ENCODE data around the gene ANHX.
"Not testable (repeated sequence)": the region's sequence is repeated elsewhere in the genome, so short reads cannot be mapped to it uniquely, and the experiment has no call there.

Gene ANHX

DNA sequence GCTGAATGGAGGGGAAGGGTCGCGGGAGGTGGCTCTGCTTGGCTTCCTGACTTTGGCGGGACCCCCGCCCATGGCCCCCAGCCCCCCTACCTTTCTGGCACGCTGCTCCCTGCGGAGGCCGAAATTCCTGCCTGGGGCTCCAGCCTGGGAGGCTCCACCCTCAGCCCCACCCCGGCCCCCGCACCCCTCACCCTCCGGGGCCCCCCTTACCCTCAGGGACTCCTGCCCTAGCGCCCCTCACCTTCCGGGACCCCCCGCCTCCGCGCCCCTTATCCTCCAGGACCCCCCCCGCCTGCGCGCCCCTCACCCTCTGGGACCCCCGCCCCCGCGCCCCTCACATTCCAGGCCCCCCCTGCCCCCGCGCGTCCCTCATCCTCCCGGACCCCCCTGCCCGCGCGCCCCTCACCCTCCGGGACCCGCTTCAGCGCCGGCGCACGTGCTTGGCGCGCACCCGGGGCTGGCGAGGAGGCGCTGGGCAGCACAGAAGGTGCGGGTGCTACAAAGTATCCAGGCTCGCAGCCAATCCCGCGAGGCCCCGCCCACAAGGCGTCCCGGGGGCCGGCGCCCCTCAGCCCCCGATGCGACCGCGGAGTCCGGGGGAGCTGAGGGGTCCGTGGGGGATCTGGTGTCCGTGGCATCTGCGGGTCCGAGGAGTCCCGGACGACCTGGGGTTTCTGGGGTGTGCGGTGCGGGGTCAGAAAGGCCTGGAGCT lies at the start of gene ANHX:
TSS of gene ANHX (minus strand) at position 477 of the 712 bp plus-strand sequence. CDS start 1,521 bp downstream, outside the sequence.
- TF ChIP-seq CSDC2 (CRISPR knock-in tag; IDR thresholded peaks at IDR 0.05) (no peak), ZNF8 (CRISPR knock-in tag; IDR thresholded peaks at IDR 0.05) (no peak), ZNF70 (CRISPR knock-in tag; IDR thresholded peaks at IDR 0.05) (no peak), ARNTL (CRISPR knock-in tag; IDR thresholded peaks at IDR 0.05; ENCODE audit: borderline replicate concordance, low read depth) (no peak), SNAI2 (CRISPR knock-in tag; IDR thresholded peaks at IDR 0.05) (no peak), PPARA (CRISPR knock-in tag; IDR thresholded peaks at IDR 0.05; ENCODE audit: borderline replicate concordance) (no peak), ISL1 (CRISPR knock-in tag; IDR thresholded peaks at IDR 0.05) (no peak), ZFP3 (CRISPR knock-in tag; IDR thresholded peaks at IDR 0.05) (no peak), TOX (CRISPR knock-in tag; IDR thresholded peaks at IDR 0.05; ENCODE audit: borderline replicate concordance) (no peak), TCF4 (CRISPR knock-in tag; IDR thresholded peaks at IDR 0.05; ENCODE audit: borderline replicate concordance) (no peak), GLIS3 (CRISPR knock-in tag; IDR thresholded peaks at IDR 0.05) (no peak), ZFP30 (CRISPR knock-in tag; IDR thresholded peaks at IDR 0.05) (no peak)
- TF ChIP-seq, protein P1, sequence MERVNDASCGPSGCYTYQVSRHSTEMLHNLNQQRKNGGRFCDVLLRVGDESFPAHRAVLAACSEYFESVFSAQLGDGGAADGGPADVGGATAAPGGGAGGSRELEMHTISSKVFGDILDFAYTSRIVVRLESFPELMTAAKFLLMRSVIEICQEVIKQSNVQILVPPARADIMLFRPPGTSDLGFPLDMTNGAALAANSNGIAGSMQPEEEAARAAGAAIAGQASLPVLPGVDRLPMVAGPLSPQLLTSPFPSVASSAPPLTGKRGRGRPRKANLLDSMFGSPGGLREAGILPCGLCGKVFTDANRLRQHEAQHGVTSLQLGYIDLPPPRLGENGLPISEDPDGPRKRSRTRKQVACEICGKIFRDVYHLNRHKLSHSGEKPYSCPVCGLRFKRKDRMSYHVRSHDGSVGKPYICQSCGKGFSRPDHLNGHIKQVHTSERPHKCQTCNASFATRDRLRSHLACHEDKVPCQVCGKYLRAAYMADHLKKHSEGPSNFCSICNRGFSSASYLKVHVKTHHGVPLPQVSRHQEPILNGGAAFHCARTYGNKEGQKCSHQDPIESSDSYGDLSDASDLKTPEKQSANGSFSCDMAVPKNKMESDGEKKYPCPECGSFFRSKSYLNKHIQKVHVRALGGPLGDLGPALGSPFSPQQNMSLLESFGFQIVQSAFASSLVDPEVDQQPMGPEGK (CRISPR knock-in tag; IDR thresholded peaks at IDR 0.05; ENCODE audit: borderline replicate concordance): no peak
- TF ChIP-seq, protein P2, sequence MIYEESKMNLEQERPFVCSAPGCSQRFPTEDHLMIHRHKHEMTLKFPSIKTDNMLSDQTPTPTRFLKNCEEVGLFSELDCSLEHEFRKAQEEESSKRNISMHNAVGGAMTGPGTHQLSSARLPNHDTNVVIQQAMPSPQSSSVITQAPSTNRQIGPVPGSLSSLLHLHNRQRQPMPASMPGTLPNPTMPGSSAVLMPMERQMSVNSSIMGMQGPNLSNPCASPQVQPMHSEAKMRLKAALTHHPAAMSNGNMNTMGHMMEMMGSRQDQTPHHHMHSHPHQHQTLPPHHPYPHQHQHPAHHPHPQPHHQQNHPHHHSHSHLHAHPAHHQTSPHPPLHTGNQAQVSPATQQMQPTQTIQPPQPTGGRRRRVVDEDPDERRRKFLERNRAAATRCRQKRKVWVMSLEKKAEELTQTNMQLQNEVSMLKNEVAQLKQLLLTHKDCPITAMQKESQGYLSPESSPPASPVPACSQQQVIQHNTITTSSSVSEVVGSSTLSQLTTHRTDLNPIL (CRISPR knock-in tag; IDR thresholded peaks at IDR 0.05; ENCODE audit: low read depth): no peak
- no peak for ATAC-seq

DNA sequence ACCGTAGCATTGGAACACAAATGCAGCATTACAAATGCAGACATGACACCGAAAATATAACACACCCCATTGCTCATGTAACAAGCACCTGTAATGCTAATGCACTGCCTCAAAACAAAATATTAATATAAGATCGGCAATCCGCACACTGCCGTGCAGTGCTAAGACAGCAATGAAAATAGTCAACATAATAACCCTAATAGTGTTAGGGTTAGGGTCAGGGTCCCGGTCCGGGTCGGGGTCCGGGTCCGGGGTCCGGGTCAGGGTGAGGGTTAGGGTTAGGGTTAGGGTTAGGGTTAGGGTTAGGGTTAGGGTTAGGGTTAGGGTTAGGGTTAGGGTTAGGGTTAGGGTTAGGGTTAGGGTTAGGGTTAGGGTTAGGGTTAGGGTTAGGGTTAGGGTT lies 29.0 kb upstream of the ANHX start:
- ATAC-seq: not testable (repeated sequence)

DNA sequence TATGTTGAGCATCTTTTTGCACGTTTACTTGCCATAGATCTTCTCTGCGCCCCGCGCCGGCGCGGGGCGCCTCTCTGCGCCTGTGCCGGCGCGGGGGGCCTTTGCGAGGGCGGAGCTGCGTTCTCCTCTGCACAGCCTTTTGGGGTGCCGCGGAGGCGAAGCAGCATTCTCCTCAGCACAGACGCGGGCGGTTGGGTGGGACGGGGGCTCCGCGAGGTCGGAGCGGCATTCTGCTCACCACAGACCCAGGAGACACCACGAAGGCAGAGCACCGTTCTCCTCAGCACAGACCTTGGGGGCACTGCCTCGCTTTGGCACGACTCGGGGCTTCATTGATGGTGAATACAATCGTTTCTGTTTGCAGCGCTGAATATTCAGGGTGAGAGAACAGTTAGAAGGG lies 28.5 kb upstream of the ANHX start:
- no peak for ATAC-seq
- no peak for TF ChIP-seq TOX (CRISPR knock-in tag; IDR thresholded peaks at IDR 0.05; ENCODE audit: borderline replicate concordance)

DNA sequence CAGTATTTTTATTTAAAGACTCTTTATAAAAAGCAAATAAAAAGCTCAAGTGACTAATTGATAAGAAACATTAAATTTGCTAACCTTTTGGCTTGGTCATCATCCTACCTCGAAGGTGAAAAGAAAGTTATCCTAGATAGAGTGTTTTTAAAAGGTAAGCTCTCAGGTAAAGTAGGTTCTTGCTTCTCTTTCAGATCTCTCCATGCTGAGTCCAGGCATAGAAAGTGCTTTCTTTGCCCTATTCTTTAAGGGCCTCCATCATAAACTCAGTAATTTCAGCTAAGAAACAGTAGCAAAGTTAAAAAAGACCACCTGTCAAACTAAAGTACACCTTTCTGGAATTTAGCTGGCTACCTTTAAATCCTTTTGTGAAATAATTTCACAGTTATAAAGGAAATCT lies 20.6 kb upstream of the ANHX start:
- TF ChIP-seq OSR1 (CRISPR knock-in tag; IDR thresholded peaks at IDR 0.05) (no peak), SNAI2 (CRISPR knock-in tag; IDR thresholded peaks at IDR 0.05) (no peak), ZNF70 (CRISPR knock-in tag; IDR thresholded peaks at IDR 0.05) (no peak), ZC3H10 (CRISPR knock-in tag; IDR thresholded peaks at IDR 0.05) (no peak), TOX (CRISPR knock-in tag; IDR thresholded peaks at IDR 0.05; ENCODE audit: borderline replicate concordance) (no peak), ZNF565 (CRISPR knock-in tag; conservative IDR thresholded peaks at IDR 0.05; ENCODE audit: low read depth) (no peak), ZFP30 (CRISPR knock-in tag; IDR thresholded peaks at IDR 0.05) (no peak), ZFP3 (CRISPR knock-in tag; IDR thresholded peaks at IDR 0.05) (no peak), PPARA (CRISPR knock-in tag; IDR thresholded peaks at IDR 0.05; ENCODE audit: borderline replicate concordance) (no peak), ARNTL (CRISPR knock-in tag; IDR thresholded peaks at IDR 0.05; ENCODE audit: borderline replicate concordance, low read depth) (no peak), ISL1 (CRISPR knock-in tag; IDR thresholded peaks at IDR 0.05) (no peak), ZNF8 (CRISPR knock-in tag; IDR thresholded peaks at IDR 0.05) (no peak)
- TF ChIP-seq, protein P2 (CRISPR knock-in tag; IDR thresholded peaks at IDR 0.05; ENCODE audit: low read depth): no peak
- TF ChIP-seq, protein P3, sequence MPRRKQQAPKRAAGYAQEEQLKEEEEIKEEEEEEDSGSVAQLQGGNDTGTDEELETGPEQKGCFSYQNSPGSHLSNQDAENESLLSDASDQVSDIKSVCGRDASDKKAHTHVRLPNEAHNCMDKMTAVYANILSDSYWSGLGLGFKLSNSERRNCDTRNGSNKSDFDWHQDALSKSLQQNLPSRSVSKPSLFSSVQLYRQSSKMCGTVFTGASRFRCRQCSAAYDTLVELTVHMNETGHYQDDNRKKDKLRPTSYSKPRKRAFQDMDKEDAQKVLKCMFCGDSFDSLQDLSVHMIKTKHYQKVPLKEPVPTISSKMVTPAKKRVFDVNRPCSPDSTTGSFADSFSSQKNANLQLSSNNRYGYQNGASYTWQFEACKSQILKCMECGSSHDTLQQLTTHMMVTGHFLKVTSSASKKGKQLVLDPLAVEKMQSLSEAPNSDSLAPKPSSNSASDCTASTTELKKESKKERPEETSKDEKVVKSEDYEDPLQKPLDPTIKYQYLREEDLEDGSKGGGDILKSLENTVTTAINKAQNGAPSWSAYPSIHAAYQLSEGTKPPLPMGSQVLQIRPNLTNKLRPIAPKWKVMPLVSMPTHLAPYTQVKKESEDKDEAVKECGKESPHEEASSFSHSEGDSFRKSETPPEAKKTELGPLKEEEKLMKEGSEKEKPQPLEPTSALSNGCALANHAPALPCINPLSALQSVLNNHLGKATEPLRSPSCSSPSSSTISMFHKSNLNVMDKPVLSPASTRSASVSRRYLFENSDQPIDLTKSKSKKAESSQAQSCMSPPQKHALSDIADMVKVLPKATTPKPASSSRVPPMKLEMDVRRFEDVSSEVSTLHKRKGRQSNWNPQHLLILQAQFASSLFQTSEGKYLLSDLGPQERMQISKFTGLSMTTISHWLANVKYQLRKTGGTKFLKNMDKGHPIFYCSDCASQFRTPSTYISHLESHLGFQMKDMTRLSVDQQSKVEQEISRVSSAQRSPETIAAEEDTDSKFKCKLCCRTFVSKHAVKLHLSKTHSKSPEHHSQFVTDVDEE (CRISPR knock-in tag; IDR thresholded peaks at IDR 0.05): no peak
- TF ChIP-seq, protein P1 (CRISPR knock-in tag; IDR thresholded peaks at IDR 0.05; ENCODE audit: borderline replicate concordance): no peak
- no peak for ATAC-seq

DNA sequence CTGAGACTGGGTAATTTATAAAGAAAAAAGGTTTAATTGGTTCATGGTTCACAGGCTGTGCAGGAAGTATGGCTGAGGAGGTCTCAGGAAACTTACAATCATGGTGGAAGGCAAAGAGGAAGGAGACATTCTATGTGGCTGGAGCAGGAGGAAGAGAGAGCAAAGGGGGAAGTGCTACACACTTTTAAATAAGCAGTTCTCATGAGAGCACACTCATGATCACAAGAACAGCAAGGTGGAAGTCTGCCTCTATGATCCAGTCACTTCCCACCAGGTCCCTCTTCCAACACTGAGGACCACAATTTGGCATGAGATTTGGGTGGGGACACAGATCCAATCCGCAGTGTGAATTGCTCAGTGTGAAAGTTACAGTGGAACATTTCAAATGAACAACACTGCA lies 20.2 kb upstream of the ANHX start:
- not testable (repeated sequence) for ATAC-seq
